Subcutaneous adipose tissue (tissue), 4 donors: ENCODE data around the gene RLF. TPM values are rescaled to one million over a fixed set of nuclear protein-coding genes. Genes with fewer than 3 reads are reported as not detected.

Experiments
- CTCF ChIP-seq: fragments of 450-650 bp; IDR thresholded peaks from one replicate; pipeline ENCODE4 v1.5.1; 2016; ENCODE audit warnings: low read depth, mild to moderate bottlenecking, control low read depth, antibody characterized with exemption, moderate library complexity
- small RNA-seq: library from RNA; depleted of rRNA; stranded (forward); fragments of <200 nt; gene quantifications from one replicate; pipeline ENCODE3, GENCODE V24; 2016
- total RNA-seq, 4 donors: library from RNA; depleted of rRNA; stranded (reverse); fragments of >200 nt; gene quantifications; one replicate each; pipeline ENCODE4 v1.1.0, GENCODE V29; 2016

The RLF gene
- total RNA-seq, 4 donors from 2014 or later = 15.6 to 27.1 (median 22.4) TPM

GRCh38 chr1:40276122-40276521 lies 114.9 kb downstream of the RLF start:
- TF ChIP-seq CTCF = no peak

- TF ChIP-seq CTCF = no peak
Observed at GRCh38 chr1:40281853-40282252, 120.7 kb downstream of the RLF start.

Small RNA genes within 50 kb of the gene (small RNA-seq; reads per million reads assigned to genes)
- gene RNU6-1237P = not detected

Other genes starting within 250 kb of the RLF start
- 1 to 10 TPM in 3 of 4 donors, under 1 TPM in 1; 0.66 to 4.6 (median 2.6) TPM for gene MFSD2A, start 206.2 kb upstream of the RLF start, total RNA-seq
- 100 to 1,000 TPM; 177 to 419 (median 283) TPM for gene CAP1, start 120.7 kb upstream of the RLF start, total RNA-seq
- 100 to 1,000 TPM in 1 of 4 donors, 10 to 100 TPM in 3; 43.5 to 253 (median 87.9) TPM for gene PPT1, start 64.1 kb upstream of the RLF start, total RNA-seq
- not detected for gene TMCO2, start 86.5 kb downstream of the RLF start, total RNA-seq
- gene ZMPSTE24, start 96.8 kb downstream of the RLF start, total RNA-seq = 10 to 100 TPM; 23.5 to 66.7 (median 38.0) TPM
- gene COL9A2, start 155.9 kb downstream of the RLF start, total RNA-seq = 1 to 10 TPM in 3 of 4 donors, under 1 TPM in 1; 0.65 to 7.8 (median 4.1) TPM
- 100 to 1,000 TPM in 1 of 4 donors, 10 to 100 TPM in 3; 51.0 to 110 (median 72.2) TPM for gene SMAP2, start 212.3 kb downstream of the RLF start, total RNA-seq